Right lobe of liver (tissue), 6 donors: ENCODE results near the gene TDRD3. TPM values are rescaled to one million over a fixed set of nuclear protein-coding genes. Genes with fewer than 3 reads are reported as not detected.
A peak's percentile ranks its signal among the peaks of the same experiment; 100 is the strongest.

ENCODE experiments used
- ATAC-seq, 4 donors: fragments of 200-7000 bp; cut with Tn5 transposase; one replicate each; pipeline ENCODE4 v1.9.1; 2020; ENCODE audit warnings: mild to moderate bottlenecking in 4 of 4, moderate library complexity in 4 of 4
- DNase-seq, 3 donors: peaks; one replicate each; pipeline ENCODE4 v3.0.0-alpha.2; 2020
- H3K27ac ChIP-seq, 3 donors: fragments of 200-600 bp; one replicate each; pipeline ENCODE4 v1.8.0; 2022
- H3K27me3 ChIP-seq, 2 donors: fragments of 200-600 bp; one replicate each; pipeline ENCODE4 v1.8.0; 2022
- H3K36me3 ChIP-seq, 4 donors: fragments of 200-600 bp; sonication (generic) in 1 of 4; one replicate each; pipeline versions ENCODE4 v1.5.1 to v1.8.0; 2017 to 2022; ENCODE audit warnings: control low read depth in 1 of 4
- H3K4me1 ChIP-seq, 4 donors: fragments of 200-600 bp; sonication (generic) in 1 of 4; one replicate each; pipeline versions ENCODE4 v1.5.1 to v1.8.0; 2017 to 2022; ENCODE audit warnings: control low read depth in 1 of 4
- H3K4me3 ChIP-seq, 3 donors: fragments of 200-600 bp; one replicate each; pipeline ENCODE4 v1.8.0; 2022
- H3K9me3 ChIP-seq, 4 donors: fragments of 200-600 bp; sonication (generic) in 1 of 4; one replicate each; pipeline versions ENCODE4 v1.5.1 to v1.8.0; 2017 to 2022; ENCODE audit warnings: control low read depth in 1 of 4
- POLR2A ChIP-seq: fragments of 450-650 bp; IDR thresholded peaks from one replicate; pipeline ENCODE4 v1.6.1; 2017; ENCODE audit warnings: antibody characterized with exemption, mild to moderate bottlenecking
- WGBS: methylation state at CpG from one replicate; pipeline ENCODE4 v1.1.6; 2018; ENCODE audit warnings: low coverage, low lambda C conversion rate; ENCODE audit not compliant: insufficient coverage; ENCODE audit errors: missing lambda C conversion rate; 5-methylcytosine and 5-hydroxymethylcytosine counted together
- intact Hi-C, 2 donors: fragments of 100-400 bp; cut with DNase I; formaldehyde crosslinking; loops; one replicate each; pipeline versions ENCODE4 v1.11.2 to v1.14.1; 2022
- total RNA-seq, 6 experiments: library from RNA; depleted of rRNA in 2 of 6; stranded (reverse); fragments of >200 nt in 2 of 6; fragmentation: NEBNext Ultra II Directional in 3 of 6; extraction: Animal tissue kit (Norgen Biotek cat#: 25700) in 3 of 6; gene quantifications; one replicate each; pipeline versions ENCODE4 v1.1.0 to v1.2.4, GENCODE V29; 2016 to 2023
- TF ChIP-seq, protein P1 (sequence below), 4 donors: fragments of 200-600 bp in 3 of 4; fragments of 450-650 bp in 1 of 4; IDR thresholded peaks; one replicate each; pipeline versions ENCODE4 v1.5.1 to v1.8.0; 2016 to 2022; ENCODE audit warnings: antibody characterized with exemption in 4 of 4, mild to moderate bottlenecking in 2 of 4
- donor health status: DM: no; HTN: yes; CAD: no.
- donor health status: DM: no; HTN: no; CAD: no.
- donor health status: DM: no; HTN: no; CAD: no.
- donor health status: DM: no; HTN: yes; CAD: no.
- donor health status: DM: no; HTN: yes; CAD: no.

The TDRD3 gene
- total RNA-seq, 6 experiments from 2014 or later = 9.6 to 12.8 (median 11.4) TPM

GRCh38 chr13:60431108-60431700 is 34.2 kb downstream of the TDRD3 start:
- peak; percentile 84 to 90 (median 88) for ATAC-seq

DNA sequence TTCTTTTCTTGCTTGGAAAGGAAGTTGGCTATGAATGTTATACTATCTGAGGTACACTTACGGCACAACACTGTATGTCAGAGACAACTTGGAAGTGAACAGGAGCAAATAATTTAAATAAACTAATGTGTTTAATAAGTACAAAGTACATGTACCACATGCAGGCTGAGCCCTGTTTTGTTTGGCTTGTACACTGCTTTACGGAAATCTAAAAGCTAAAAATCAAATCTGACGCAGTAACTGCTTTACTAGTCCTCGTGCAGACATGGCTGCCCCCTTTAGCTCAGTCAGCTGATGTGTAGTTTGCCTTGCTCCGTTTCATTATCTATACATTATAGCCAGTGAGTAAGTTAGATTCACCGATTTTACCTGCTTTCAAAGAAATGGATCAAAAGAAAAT is 36.5 kb downstream of the TDRD3 start:
- TF ChIP-seq, protein P1, sequence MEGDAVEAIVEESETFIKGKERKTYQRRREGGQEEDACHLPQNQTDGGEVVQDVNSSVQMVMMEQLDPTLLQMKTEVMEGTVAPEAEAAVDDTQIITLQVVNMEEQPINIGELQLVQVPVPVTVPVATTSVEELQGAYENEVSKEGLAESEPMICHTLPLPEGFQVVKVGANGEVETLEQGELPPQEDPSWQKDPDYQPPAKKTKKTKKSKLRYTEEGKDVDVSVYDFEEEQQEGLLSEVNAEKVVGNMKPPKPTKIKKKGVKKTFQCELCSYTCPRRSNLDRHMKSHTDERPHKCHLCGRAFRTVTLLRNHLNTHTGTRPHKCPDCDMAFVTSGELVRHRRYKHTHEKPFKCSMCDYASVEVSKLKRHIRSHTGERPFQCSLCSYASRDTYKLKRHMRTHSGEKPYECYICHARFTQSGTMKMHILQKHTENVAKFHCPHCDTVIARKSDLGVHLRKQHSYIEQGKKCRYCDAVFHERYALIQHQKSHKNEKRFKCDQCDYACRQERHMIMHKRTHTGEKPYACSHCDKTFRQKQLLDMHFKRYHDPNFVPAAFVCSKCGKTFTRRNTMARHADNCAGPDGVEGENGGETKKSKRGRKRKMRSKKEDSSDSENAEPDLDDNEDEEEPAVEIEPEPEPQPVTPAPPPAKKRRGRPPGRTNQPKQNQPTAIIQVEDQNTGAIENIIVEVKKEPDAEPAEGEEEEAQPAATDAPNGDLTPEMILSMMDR (IDR thresholded peaks at IDR 0.05) = no peak
- TF ChIP-seq POLR2A = no peak
- H3K4me1 ChIP-seq = no peaks in the 10 kb centered on the region
- no peaks in the 10 kb centered on the region for H3K27me3 ChIP-seq
- ATAC-seq (peak; percentile 85 to 92 (median 86)), DNase-seq (no peak)
- intact Hi-C loops = no loop called here
- peak overlapping the region in 2 of 3 donors; percentile 14 to 29 for H3K4me3 ChIP-seq
- no peaks in the 10 kb centered on the region for H3K9me3 ChIP-seq
- WGBS = 51% methylated on average over 6 of the region's 6 CpGs
- H3K27ac ChIP-seq = peak overlapping the region in 2 of 3 donors; percentile 9 to 25
- no peaks in the 10 kb centered on the region for H3K36me3 ChIP-seq

More at GRCh38 chr13:60431108-60431700, 34.2 kb downstream of the TDRD3 start:
- no peak for DNase-seq
- Histone ChIP-seq H3K27ac (no peak overlapping the region), H3K36me3 (no peaks in the 10 kb centered on the region), H3K9me3 (no peaks in the 10 kb centered on the region), H3K27me3 (no peaks in the 10 kb centered on the region), H3K4me3 (no peak overlapping the region), H3K4me1 (no peaks in the 10 kb centered on the region)
- intact Hi-C loops = no loop called here
- TF ChIP-seq, protein P1 (IDR thresholded peaks at IDR 0.05) = peak; percentile 88 to 96 (median 90)
- no peak for TF ChIP-seq POLR2A

DNA sequence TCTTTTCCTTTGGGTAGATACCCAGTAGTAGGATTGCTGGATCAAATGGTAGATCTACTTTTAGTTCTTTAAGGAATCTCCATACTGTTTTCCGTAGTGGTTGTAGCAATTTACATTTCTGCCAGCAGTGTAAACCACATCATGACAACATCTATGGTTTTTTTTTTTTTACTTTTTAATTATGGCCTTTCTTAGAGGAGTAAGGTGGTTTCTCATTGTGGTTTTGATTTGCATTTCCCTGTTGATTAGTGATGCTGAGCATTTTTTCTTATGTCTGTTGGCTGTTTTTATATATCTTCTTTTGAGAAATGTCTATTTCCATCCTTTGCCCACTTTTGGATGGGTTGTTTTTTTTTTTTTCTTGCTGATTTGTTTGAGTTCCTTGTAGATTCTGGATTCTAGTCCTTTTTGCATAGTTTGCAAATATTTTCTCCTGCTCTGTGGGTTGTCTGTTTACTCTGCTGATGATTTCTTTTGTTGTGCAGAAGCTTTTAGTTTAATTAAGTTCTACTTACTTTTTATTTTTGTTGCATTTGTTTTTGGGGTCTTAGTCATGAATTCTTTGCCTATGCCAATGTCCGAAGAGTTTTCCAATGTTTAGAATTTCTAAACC is 38.8 kb downstream of the TDRD3 start:
- Histone ChIP-seq H3K27me3 (no peaks in the 10 kb centered on the region), H3K4me3 (no peak overlapping the region), H3K27ac (no peak overlapping the region), H3K9me3 (no peaks in the 10 kb centered on the region), H3K4me1 (no peaks in the 10 kb centered on the region), H3K36me3 (no peaks in the 10 kb centered on the region)
- DNase-seq (no peak), ATAC-seq (no peak)
- intact Hi-C loops = no loop called here
- TF ChIP-seq, protein P1 (IDR thresholded peaks at IDR 0.05) = no peak
- no peak for TF ChIP-seq POLR2A
- 90% methylated on average over 2 of the region's 2 CpGs for WGBS

- DNase-seq (no peak), ATAC-seq (no peak)
- H3K4me3 ChIP-seq = no peak overlapping the region
- no peaks in the 10 kb centered on the region for H3K36me3 ChIP-seq
- no peak overlapping the region for H3K27ac ChIP-seq
- no peaks in the 10 kb centered on the region for H3K4me1 ChIP-seq
- H3K9me3 ChIP-seq = no peaks in the 10 kb centered on the region
- TF ChIP-seq POLR2A = no peak
- TF ChIP-seq, protein P1 (IDR thresholded peaks at IDR 0.05) = no peak
- intact Hi-C loops = no loop called here
- 41% methylated on average over 2 of the region's 2 CpGs for WGBS
- H3K27me3 ChIP-seq = no peaks in the 10 kb centered on the region
Observed at GRCh38 chr13:60439201-60439600, 42.2 kb downstream of the TDRD3 start.
